ENCODE measurements around the gene IGFBPL1.

- TF ChIP-seq, protein P1, sequence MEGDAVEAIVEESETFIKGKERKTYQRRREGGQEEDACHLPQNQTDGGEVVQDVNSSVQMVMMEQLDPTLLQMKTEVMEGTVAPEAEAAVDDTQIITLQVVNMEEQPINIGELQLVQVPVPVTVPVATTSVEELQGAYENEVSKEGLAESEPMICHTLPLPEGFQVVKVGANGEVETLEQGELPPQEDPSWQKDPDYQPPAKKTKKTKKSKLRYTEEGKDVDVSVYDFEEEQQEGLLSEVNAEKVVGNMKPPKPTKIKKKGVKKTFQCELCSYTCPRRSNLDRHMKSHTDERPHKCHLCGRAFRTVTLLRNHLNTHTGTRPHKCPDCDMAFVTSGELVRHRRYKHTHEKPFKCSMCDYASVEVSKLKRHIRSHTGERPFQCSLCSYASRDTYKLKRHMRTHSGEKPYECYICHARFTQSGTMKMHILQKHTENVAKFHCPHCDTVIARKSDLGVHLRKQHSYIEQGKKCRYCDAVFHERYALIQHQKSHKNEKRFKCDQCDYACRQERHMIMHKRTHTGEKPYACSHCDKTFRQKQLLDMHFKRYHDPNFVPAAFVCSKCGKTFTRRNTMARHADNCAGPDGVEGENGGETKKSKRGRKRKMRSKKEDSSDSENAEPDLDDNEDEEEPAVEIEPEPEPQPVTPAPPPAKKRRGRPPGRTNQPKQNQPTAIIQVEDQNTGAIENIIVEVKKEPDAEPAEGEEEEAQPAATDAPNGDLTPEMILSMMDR (IDR thresholded peaks at IDR 0.05 in 8 of 11, conservative IDR thresholded peaks at IDR 0.05 in 3 of 11): no peak
- TF ChIP-seq POLR2AphosphoS5 (IDR thresholded peaks at IDR 0.05) (no peak), POLR2A (IDR thresholded peaks at IDR 0.05) (no peak)
Observed at GRCh38 chr9:38390442-38390841, 33.8 kb downstream of the IGFBPL1 start.

Data from spleen (tissue), 7 donors.